OCI-LY3 (cell line): ENCODE results near the gene SCN3A.

Experiments
- EZH2phosphoT487 ChIP-seq: fragments of 200-600 bp; shearing (Covaris generic); IDR thresholded peaks from 2 replicates; pipeline ENCODE4 v1.6.1; 2018; ENCODE audit warnings: antibody characterized with exemption, mixed run types, low read depth
- TF ChIP-seq, protein P1 (sequence below): fragments of 200-600, 300-600 bp; sonication (generic); IDR thresholded peaks from 2 replicates; pipeline ENCODE4 v1.5.1; 2014; ENCODE audit warnings: antibody characterized with exemption, low read length, low read depth

DNA sequence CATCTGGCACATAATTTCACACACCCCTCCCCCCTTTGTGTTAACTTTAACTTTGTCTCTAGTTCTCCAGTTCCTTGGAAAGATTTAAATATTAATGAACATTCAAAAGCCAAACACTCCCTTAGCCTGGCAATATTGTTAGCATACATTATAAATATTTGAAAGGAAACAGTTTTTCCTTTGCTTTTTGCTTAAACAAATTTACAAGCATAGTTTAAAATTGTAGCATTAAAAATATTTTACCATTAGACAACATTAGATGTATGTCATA is 135.4 kb downstream of the SCN3A start:
- TF ChIP-seq, protein P1, sequence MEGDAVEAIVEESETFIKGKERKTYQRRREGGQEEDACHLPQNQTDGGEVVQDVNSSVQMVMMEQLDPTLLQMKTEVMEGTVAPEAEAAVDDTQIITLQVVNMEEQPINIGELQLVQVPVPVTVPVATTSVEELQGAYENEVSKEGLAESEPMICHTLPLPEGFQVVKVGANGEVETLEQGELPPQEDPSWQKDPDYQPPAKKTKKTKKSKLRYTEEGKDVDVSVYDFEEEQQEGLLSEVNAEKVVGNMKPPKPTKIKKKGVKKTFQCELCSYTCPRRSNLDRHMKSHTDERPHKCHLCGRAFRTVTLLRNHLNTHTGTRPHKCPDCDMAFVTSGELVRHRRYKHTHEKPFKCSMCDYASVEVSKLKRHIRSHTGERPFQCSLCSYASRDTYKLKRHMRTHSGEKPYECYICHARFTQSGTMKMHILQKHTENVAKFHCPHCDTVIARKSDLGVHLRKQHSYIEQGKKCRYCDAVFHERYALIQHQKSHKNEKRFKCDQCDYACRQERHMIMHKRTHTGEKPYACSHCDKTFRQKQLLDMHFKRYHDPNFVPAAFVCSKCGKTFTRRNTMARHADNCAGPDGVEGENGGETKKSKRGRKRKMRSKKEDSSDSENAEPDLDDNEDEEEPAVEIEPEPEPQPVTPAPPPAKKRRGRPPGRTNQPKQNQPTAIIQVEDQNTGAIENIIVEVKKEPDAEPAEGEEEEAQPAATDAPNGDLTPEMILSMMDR: no peak
- TF ChIP-seq EZH2phosphoT487: no peak
